Measurements from ENCODE around the gene MED6. TPM values are rescaled to one million over a fixed set of nuclear protein-coding genes. Genes with fewer than 3 reads are reported as not detected.

Gene MED6
- total and polyA plus RNA-seq, 10 donors = 15.2 to 55.7 (median 40.9) TPM

GRCh38 chr14:70534904-70535303 lies 65.6 kb downstream of the MED6 start, which contains the start of gene ADAM20:
Gene ADAM20, minus strand, starts transcription at chr14:70535004. Its CDS starts 10,247 bp downstream, at chr14:70524757.
- Histone ChIP-seq H3K27ac (no peak within 1 kb of the TSS), H3K4me3 (no peak within 1 kb of the TSS), H3K4me1 (no peaks in the 10 kb centered on the region), H3K27me3 (replicated peaks in 1 of 7) (no peaks in the 10 kb centered on the region), H3K9me3 (peaks cover 0 to 30% (median 18%) of the 10 kb centered on the region in 8 donors), H3K36me3 (peaks cover 0 to 25% (median 8%) of the 10 kb centered on the region in 6 donors)
- no peak for DNase-seq
- intact Hi-C loops (cut with DNase I; ENCODE audit: low total_unique reads) = no loop called here
- TF ChIP-seq CTCF (IDR thresholded peaks at IDR 0.05 in 8 of 11, conservative IDR thresholded peaks at IDR 0.05 in 3 of 11) (no peak), POLR2AphosphoS5 (IDR thresholded peaks at IDR 0.05) (no peak), POLR2A (IDR thresholded peaks at IDR 0.05) (no peak)

Small RNAs within 50 kb of the gene (small RNA-seq; reads per million reads assigned to genes)
- 0 reads per million in 4 donors for gene RN7SL77P

Other genes starting within 250 kb of the MED6 start
- 10 to 100 TPM; 20.2 to 35.3 (median 25.5) TPM for gene COX16, start 241.0 kb downstream of the MED6 start, total RNA-seq
- 10 to 100 TPM; 42.2 to 66.4 (median 59.6) TPM for gene COX16, start 241.0 kb downstream of the MED6 start, polyA plus RNA-seq
- gene SYNJ2BP, start 183.6 kb downstream of the MED6 start, total RNA-seq = 10 to 100 TPM; 19.0 to 29.1 (median 23.7) TPM
- gene SYNJ2BP, start 183.6 kb downstream of the MED6 start, polyA plus RNA-seq = 10 to 100 TPM in 1 of 3 donors, 1 to 10 TPM in 2; 4.8 to 11.0 (median 6.5) TPM
- gene ADAM21, start 148.5 kb downstream of the MED6 start, total RNA-seq = under 1 TPM in 3 of 7 donors, not detected in 4; 0.16 to 0.23 (median 0.18) TPM
- under 1 TPM in 1 of 3 donors, not detected in 2; 0.06 TPM for gene ADAM21, start 148.5 kb downstream of the MED6 start, polyA plus RNA-seq
- gene ADAM20, start 65.7 kb downstream of the MED6 start, total RNA-seq = 1 to 10 TPM; 1.2 to 4.8 (median 2.4) TPM
- gene ADAM20, start 65.7 kb downstream of the MED6 start, polyA plus RNA-seq = under 1 TPM; 0.05 to 0.07 (median 0.06) TPM
- 10 to 100 TPM in 1 of 7 donors, 1 to 10 TPM in 6; 8.1 to 13.2 (median 9.3) TPM for gene TTC9, start 41.3 kb upstream of the MED6 start, total RNA-seq
- gene TTC9, start 41.3 kb upstream of the MED6 start, polyA plus RNA-seq = 1 to 10 TPM; 4.6 to 7.4 (median 7.3) TPM
- gene MAP3K9, start 208.9 kb upstream of the MED6 start, total RNA-seq = 1 to 10 TPM; 3.5 to 8.0 (median 4.6) TPM
- gene MAP3K9, start 208.9 kb upstream of the MED6 start, polyA plus RNA-seq = 1 to 10 TPM in 1 of 3 donors, under 1 TPM in 2; 0.42 to 1.7 (median 0.59) TPM

Data from spleen (tissue), 11 donors.